CD8-positive, alpha-beta memory T cell (primary cell): Measurements from ENCODE around the gene GNAQ. TPM values are rescaled to one million over a fixed set of nuclear protein-coding genes. Genes with fewer than 3 reads are reported as not detected.

Experiments used
- CTCF ChIA-PET: fragments of 350-600 bp; sonication (Branson Sonifier 250); formaldehyde crosslinking; loops from one replicate; lab custom pipeline; 2021; ENCODE audit warnings: antibody characterized with exemption; lab: Charles Lee
- POLR2A ChIA-PET: fragments of 350-600 bp; sonication (Branson Sonifier 250); formaldehyde crosslinking; loops from one replicate; lab custom pipeline; 2021; ENCODE audit warnings: antibody characterized with exemption; lab: Charles Lee
- DNase-seq, 5 donors: peaks; one replicate each; pipeline versions ENCODE4 v3.0.0 to v3.0.0-alpha.2; 2020 to 2022; ENCODE audit warnings: mixed read lengths in 1 of 5
- H3K27ac ChIP-seq: one replicate; pipeline ENCODE4 v1.7.0; 2013; ENCODE audit warnings: low read depth, mild to moderate bottlenecking, low read length, moderate library complexity
- H3K27me3 ChIP-seq: 2 replicates; pipeline ENCODE4 v1.7.0; 2013; ENCODE audit warnings: low read length, mild to moderate bottlenecking; ENCODE audit not compliant: insufficient read depth, poor library complexity, severe bottlenecking
- H3K36me3 ChIP-seq: 2 replicates; pipeline ENCODE4 v1.7.0; 2013; ENCODE audit warnings: mild to moderate bottlenecking, low read length, moderate library complexity; ENCODE audit not compliant: insufficient read depth
- H3K4me1 ChIP-seq: 2 replicates; pipeline ENCODE4 v1.7.0; 2013; ENCODE audit warnings: mild to moderate bottlenecking, low read length, moderate library complexity; ENCODE audit not compliant: insufficient read depth
- H3K4me3 ChIP-seq: 2 replicates; pipeline ENCODE4 v1.7.0; 2013; ENCODE audit warnings: mild to moderate bottlenecking, low read length
- H3K9me3 ChIP-seq: 2 replicates; pipeline ENCODE4 v1.7.0; 2013; ENCODE audit warnings: mild to moderate bottlenecking, low read length
- H3K27ac Mint-ChIP-seq, 8 donors: one replicate each; pipeline ENCODE4 v1.8.0; 2020 to 2021; ENCODE audit warnings: mixed read lengths in 8 of 8, mild to moderate bottlenecking in 6 of 8, inconsistent platforms in 3 of 8, moderate library complexity in 3 of 8
- H3K27me3 Mint-ChIP-seq, 2 donors: one replicate each; pipeline ENCODE4 v1.8.0; 2020 to 2021; ENCODE audit warnings: mixed read lengths in 2 of 2, mild to moderate bottlenecking in 1 of 2, moderate library complexity in 1 of 2
- H3K36me3 Mint-ChIP-seq, 3 donors: one replicate each; pipeline ENCODE4 v1.8.0; 2020 to 2021; ENCODE audit warnings: mixed read lengths in 3 of 3, inconsistent platforms in 1 of 3, mild to moderate bottlenecking in 1 of 3
- H3K4me1 Mint-ChIP-seq, 3 donors: one replicate each; pipeline ENCODE4 v1.8.0; 2020 to 2021; ENCODE audit warnings: mixed read lengths in 3 of 3, inconsistent platforms in 1 of 3, mild to moderate bottlenecking in 1 of 3
- H3K4me3 Mint-ChIP-seq, 7 donors: one replicate each; pipeline ENCODE4 v1.8.0; 2020 to 2021; ENCODE audit warnings: mixed read lengths in 7 of 7, mild to moderate bottlenecking in 6 of 7, moderate library complexity in 4 of 7, inconsistent platforms in 2 of 7
- H3K9me3 Mint-ChIP-seq, 5 donors: one replicate each; pipeline ENCODE4 v1.8.0; 2020 to 2022; ENCODE audit warnings: mixed read lengths in 5 of 5, mild to moderate bottlenecking in 3 of 5, moderate library complexity in 2 of 5, inconsistent platforms in 1 of 5
- polyA plus RNA-seq: library from polyadenylated mRNA; unstranded; fragments of 300-500 nt; fragmentation: Illumina TruSeq; gene quantifications from one replicate; pipeline ENCODE4 v1.2.3, GENCODE V29; 2021
- total RNA-seq, 2 experiments: library from RNA; stranded (reverse); gene quantifications; one replicate each; pipeline ENCODE4 v1.2.3, GENCODE V29; 2021

GNAQ gene
- total and polyA plus RNA-seq, 3 experiments from 2014 or later: 7.5 to 19.8 (median 17.1) TPM

GRCh38 chr9:77876590-77876989, 155.0 kb downstream of the GNAQ start:
- ChIA-PET POLR2A (no interaction called here), CTCF (no interaction called here)
- peaks cover 2 to 7% (median 5%) of the 10 kb centered on the region in 3 donors for H3K36me3 Mint-ChIP-seq
- no peaks in the 10 kb centered on the region for H3K4me1 ChIP-seq
- H3K27me3 Mint-ChIP-seq: no peaks in the 10 kb centered on the region
- no peak overlapping the region for H3K4me3 Mint-ChIP-seq
- no peaks in the 10 kb centered on the region for H3K27me3 ChIP-seq
- no peak overlapping the region for H3K4me3 ChIP-seq
- no peaks in the 10 kb centered on the region for H3K36me3 ChIP-seq
- no peaks in the 10 kb centered on the region for H3K9me3 Mint-ChIP-seq
- H3K27ac ChIP-seq: no peak overlapping the region
- no peak overlapping the region for H3K27ac Mint-ChIP-seq
- no peak for DNase-seq
- H3K9me3 ChIP-seq: no peaks in the 10 kb centered on the region
- peaks cover 2 to 4% (median 3%) of the 10 kb centered on the region in 3 donors for H3K4me1 Mint-ChIP-seq

GRCh38 chr9:77876091-77876490, 155.5 kb downstream of the GNAQ start:
- H3K27ac Mint-ChIP-seq: no peak overlapping the region
- no peaks in the 10 kb centered on the region for H3K4me1 ChIP-seq
- H3K36me3 Mint-ChIP-seq: peaks cover 2 to 7% (median 5%) of the 10 kb centered on the region in 3 donors
- no peaks in the 10 kb centered on the region for H3K27me3 ChIP-seq
- ChIA-PET CTCF (no interaction called here), POLR2A (no interaction called here)
- no peak overlapping the region for H3K4me3 ChIP-seq
- no peaks in the 10 kb centered on the region for H3K36me3 ChIP-seq
- no peak overlapping the region for H3K27ac ChIP-seq
- no peak for DNase-seq
- peaks cover 2 to 4% (median 3%) of the 10 kb centered on the region in 3 donors for H3K4me1 Mint-ChIP-seq
- no peaks in the 10 kb centered on the region for H3K9me3 ChIP-seq
- no peaks in the 10 kb centered on the region for H3K9me3 Mint-ChIP-seq
- no peaks in the 10 kb centered on the region for H3K27me3 Mint-ChIP-seq
- H3K4me3 Mint-ChIP-seq: no peak overlapping the region

DNA sequence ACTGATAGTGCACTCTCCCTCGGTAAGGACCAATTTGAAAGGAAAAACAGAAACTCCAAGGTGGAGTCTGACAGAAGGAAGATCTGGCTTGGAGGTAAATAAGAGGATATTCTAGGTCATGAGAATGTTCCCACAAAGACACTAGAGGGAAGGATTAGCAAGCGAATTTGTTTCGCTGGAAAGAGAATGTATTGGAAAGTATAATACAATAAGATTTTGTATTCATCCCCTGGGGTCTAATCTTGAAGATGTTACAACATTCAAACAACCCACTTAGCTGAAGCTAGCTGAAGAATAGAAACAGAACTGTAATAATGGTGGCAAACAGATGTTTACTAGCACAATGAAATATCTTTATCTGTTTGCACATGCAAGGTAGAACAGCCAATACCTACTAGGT, 158.7 kb downstream of the GNAQ start:
- CTCF ChIA-PET: no interaction called here

DNA sequence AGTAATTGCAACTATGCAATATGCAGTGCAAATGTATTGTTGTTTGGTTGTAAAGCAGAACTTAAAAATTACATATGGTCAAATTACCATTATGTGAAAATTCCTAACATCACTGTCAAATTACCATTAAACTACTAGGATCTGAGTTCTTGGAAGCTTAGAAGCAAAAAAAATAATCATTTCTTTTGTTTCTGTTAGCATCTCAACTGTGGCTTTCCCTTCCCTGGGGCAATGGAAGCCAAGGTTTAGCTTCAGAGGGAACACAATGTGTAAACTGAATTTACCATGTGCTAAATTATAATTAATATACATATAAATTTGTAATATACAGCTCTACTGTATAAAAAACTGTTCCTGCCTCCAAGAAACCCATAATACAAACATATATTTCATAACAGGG, 159.4 kb downstream of the GNAQ start:
- peaks cover 2 to 4% (median 4%) of the 10 kb centered on the region in 3 donors for H3K36me3 Mint-ChIP-seq
- no peaks in the 10 kb centered on the region for H3K27me3 ChIP-seq

More for the DNA sequence above, 158.7 kb downstream of the GNAQ start:
- no peak overlapping the region for H3K27ac ChIP-seq
- no peak overlapping the region for H3K27ac Mint-ChIP-seq
- peaks cover 2 to 4% (median 3%) of the 10 kb centered on the region in 3 donors for H3K4me1 Mint-ChIP-seq
- no peaks in the 10 kb centered on the region for H3K9me3 Mint-ChIP-seq
- POLR2A ChIA-PET: no interaction called here
- no peak overlapping the region for H3K4me3 Mint-ChIP-seq
- H3K4me1 ChIP-seq: no peaks in the 10 kb centered on the region
- no peak overlapping the region for H3K4me3 ChIP-seq
- H3K9me3 ChIP-seq: no peaks in the 10 kb centered on the region
- no peaks in the 10 kb centered on the region for H3K36me3 ChIP-seq
- peaks cover 2 to 4% (median 4%) of the 10 kb centered on the region in 3 donors for H3K36me3 Mint-ChIP-seq
- no peak for DNase-seq
- H3K27me3 Mint-ChIP-seq: no peaks in the 10 kb centered on the region
- H3K27me3 ChIP-seq: no peaks in the 10 kb centered on the region

GRCh38 chr9:77871483-77871882, 160.1 kb downstream of the GNAQ start:
- Mint-ChIP-seq H3K27ac (no peak overlapping the region), H3K27me3 (no peaks in the 10 kb centered on the region), H3K9me3 (no peaks in the 10 kb centered on the region), H3K4me3 (no peak overlapping the region), H3K36me3 (peaks cover 2 to 7% (median 4%) of the 10 kb centered on the region in 3 donors), H3K4me1 (peaks cover 0 to 4% (median 3%) of the 10 kb centered on the region in 3 donors)
- no peaks in the 10 kb centered on the region for H3K27me3 ChIP-seq
- no peaks in the 10 kb centered on the region for H3K9me3 ChIP-seq
- no peak overlapping the region for H3K27ac ChIP-seq
- no peaks in the 10 kb centered on the region for H3K36me3 ChIP-seq
- CTCF ChIA-PET: no interaction called here
- POLR2A ChIA-PET: no interaction called here
- no peaks in the 10 kb centered on the region for H3K4me1 ChIP-seq
- DNase-seq: no peak
- no peak overlapping the region for H3K4me3 ChIP-seq

More for the DNA sequence above, 159.4 kb downstream of the GNAQ start:
- ChIA-PET CTCF (no interaction called here), POLR2A (no interaction called here)
- Mint-ChIP-seq H3K4me1 (peaks cover 0 to 4% (median 3%) of the 10 kb centered on the region in 3 donors), H3K9me3 (no peaks in the 10 kb centered on the region), H3K27me3 (no peaks in the 10 kb centered on the region), H3K4me3 (no peak overlapping the region), H3K27ac (no peak overlapping the region)
- H3K9me3 ChIP-seq: no peaks in the 10 kb centered on the region
- H3K36me3 ChIP-seq: no peaks in the 10 kb centered on the region
- no peak for DNase-seq
- H3K4me1 ChIP-seq: no peaks in the 10 kb centered on the region
- H3K4me3 ChIP-seq: no peak overlapping the region
- H3K27ac ChIP-seq: no peak overlapping the region

DNA sequence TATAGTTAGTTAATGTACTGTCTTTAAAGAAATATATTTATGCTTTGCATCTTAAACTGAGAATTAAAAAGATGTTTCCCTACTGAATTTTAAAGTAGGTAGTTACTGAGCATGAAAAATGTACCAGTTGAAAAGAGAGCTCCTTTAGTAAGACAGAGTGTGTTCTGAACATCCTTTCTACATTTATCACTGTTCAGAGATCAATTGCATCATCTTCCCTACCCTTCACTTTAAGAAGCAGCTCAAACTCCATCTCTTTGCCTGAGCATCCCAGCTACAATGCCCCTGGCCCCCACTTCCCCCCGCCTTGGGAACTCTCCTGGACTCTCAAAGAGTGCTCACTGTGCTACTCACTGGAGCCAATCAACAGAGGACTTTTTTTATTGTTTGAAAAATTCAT, 164.7 kb downstream of the GNAQ start:
- peaks cover 18 to 27% (median 18%) of the 10 kb centered on the region in 3 donors for H3K36me3 Mint-ChIP-seq
- Histone ChIP-seq H3K27ac (no peak overlapping the region), H3K36me3 (no peaks in the 10 kb centered on the region), H3K4me3 (no peak overlapping the region), H3K9me3 (no peaks in the 10 kb centered on the region), H3K4me1 (no peaks in the 10 kb centered on the region), H3K27me3 (no peaks in the 10 kb centered on the region)
- peaks cover 0 to 4% (median 0%) of the 10 kb centered on the region in 3 donors for H3K4me1 Mint-ChIP-seq
- H3K9me3 Mint-ChIP-seq: peaks cover 0 to 14% (median 3%) of the 10 kb centered on the region in 5 donors
- no peak overlapping the region for H3K4me3 Mint-ChIP-seq
- H3K27ac Mint-ChIP-seq: no peak overlapping the region
- POLR2A ChIA-PET: no interaction called here
- peaks cover 0 to 2% of the 10 kb centered on the region in 2 donors for H3K27me3 Mint-ChIP-seq
- DNase-seq: no peak
- CTCF ChIA-PET: no interaction called here

DNA sequence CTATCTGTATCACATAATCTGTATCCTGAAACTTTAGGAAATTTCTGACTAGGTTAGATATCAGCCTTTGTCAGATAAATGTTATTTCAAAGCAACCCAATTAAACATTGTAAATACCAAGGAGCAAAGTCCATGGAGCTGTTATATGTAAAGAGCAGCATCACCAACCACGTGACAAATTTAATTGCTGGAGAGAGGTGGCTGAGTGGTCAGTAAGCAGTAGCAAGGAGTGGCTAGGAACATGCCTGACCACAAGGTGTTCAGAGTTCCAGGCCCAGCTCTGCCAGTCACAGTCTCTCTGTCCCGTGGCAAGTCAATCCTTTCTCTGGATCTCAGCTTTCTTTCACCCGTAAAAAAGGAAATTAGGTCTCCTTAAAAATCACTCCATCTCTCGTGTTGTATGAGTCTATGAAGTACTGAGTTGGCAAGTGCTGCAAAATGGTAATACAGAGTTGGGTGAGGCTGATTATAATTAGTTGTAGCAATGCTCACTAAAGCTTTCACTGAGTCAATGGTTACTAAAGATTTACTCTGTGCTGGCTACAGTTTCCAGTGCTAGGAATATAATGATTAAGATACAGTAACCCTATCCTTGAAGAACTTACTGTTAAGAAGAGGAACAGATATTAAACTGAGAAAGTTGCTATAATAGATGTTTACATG, 166.1 kb downstream of the GNAQ start:
- POLR2A ChIA-PET: no interaction called here
- H3K4me1 Mint-ChIP-seq: peaks cover 0 to 4% (median 0%) of the 10 kb centered on the region in 3 donors

GRCh38 chr9:77864211-77864889, 167.3 kb downstream of the GNAQ start:
- Mint-ChIP-seq H3K9me3 (peaks cover 0 to 14% (median 6%) of the 10 kb centered on the region in 5 donors), H3K27me3 (peaks cover 0 to 6% of the 10 kb centered on the region in 2 donors), H3K36me3 (peaks cover 21 to 36% (median 28%) of the 10 kb centered on the region in 3 donors), H3K4me3 (no peak overlapping the region), H3K4me1 (peaks cover 0 to 4% (median 0%) of the 10 kb centered on the region in 3 donors), H3K27ac (peak overlapping the region in 1 of 8 donors; percentile 24)
- H3K4me1 ChIP-seq: no peaks in the 10 kb centered on the region
- no peak overlapping the region for H3K27ac ChIP-seq
- CTCF ChIA-PET: no interaction called here
- H3K9me3 ChIP-seq: no peaks in the 10 kb centered on the region
- H3K4me3 ChIP-seq: no peak overlapping the region
- no peaks in the 10 kb centered on the region for H3K36me3 ChIP-seq
- DNase-seq: no peak
- no peaks in the 10 kb centered on the region for H3K27me3 ChIP-seq
- POLR2A ChIA-PET: no interaction called here

More for the DNA sequence above, 166.1 kb downstream of the GNAQ start:
- H3K27me3 ChIP-seq: no peaks in the 10 kb centered on the region
- no peaks in the 10 kb centered on the region for H3K36me3 ChIP-seq
- DNase-seq: no peak
- Mint-ChIP-seq H3K4me3 (no peak overlapping the region), H3K27ac (no peak overlapping the region), H3K27me3 (peaks cover 0 to 6% of the 10 kb centered on the region in 2 donors), H3K36me3 (peaks cover 21 to 36% (median 27%) of the 10 kb centered on the region in 3 donors), H3K9me3 (peaks cover 0 to 14% (median 6%) of the 10 kb centered on the region in 5 donors)
- no peak overlapping the region for H3K4me3 ChIP-seq
- no peaks in the 10 kb centered on the region for H3K4me1 ChIP-seq
- H3K27ac ChIP-seq: no peak overlapping the region
- H3K9me3 ChIP-seq: no peaks in the 10 kb centered on the region
- CTCF ChIA-PET: interaction anchor here (0.6 kb wide), 1 partner anchor 85 kb away, joined by 3 read pairs; no protein-coding TSS in a partner anchor
